HG02884 (cell line): ENCODE data around the gene MACROD2.
"Not testable (repeated sequence)": the region's sequence is repeated elsewhere in the genome, so short reads cannot be mapped to it uniquely, and the experiment has no call there.

Source experiments
- ATAC-seq: cut with Tn5 transposase; IDR thresholded peaks from one replicate; pipeline ENCODE4 v1.9.1; 2021; ENCODE audit warnings: mild to moderate bottlenecking, moderate library complexity; ENCODE audit not compliant: unreplicated experiment

Gene MACROD2

GRCh38 chr20:14245368-14245970 lies 250.2 kb downstream of the MACROD2 start:
- ATAC-seq: no peak

- ATAC-seq: no peak
Measured at GRCh38 chr20:14259689-14260088, 264.4 kb downstream of the MACROD2 start.

DNA sequence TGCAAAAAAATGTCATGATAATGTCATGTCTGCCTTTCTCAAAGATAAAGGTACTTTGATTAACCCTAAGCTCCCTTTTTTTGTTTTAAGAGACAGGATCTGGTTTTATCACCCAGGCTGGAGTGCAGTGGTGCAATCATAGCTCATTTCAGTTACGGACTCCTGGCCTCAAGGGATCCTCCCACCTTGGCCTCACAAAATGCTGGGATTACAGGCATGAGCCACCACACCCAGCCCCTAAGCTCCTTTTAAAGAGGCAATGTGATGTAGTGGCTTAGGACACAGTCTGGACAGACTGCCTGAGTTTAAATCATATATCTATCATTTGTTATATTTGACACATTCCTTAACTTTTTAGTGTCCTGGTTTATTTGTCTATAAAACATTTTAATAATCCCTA lies 265.1 kb downstream of the MACROD2 start:
- no peak for ATAC-seq

DNA sequence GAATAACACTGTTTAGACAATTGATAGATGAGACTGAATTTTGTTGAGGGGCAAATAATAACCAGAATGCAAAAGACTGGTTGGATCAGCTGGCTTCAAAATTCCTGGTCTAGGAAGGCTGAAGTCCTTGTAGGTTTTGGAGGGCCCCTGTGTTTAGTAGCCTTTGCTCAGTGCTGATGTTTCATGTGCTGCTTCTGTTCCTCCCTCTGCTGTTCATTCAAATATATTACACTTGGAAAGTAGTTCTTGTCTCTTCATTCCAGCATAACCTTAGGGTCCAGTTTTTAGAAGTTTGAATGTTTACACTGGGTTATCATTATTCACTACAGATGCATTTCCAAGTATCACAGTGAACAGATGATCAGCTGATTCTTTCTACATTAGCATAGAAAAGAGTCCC lies 269.6 kb downstream of the MACROD2 start:
- no peak for ATAC-seq

DNA sequence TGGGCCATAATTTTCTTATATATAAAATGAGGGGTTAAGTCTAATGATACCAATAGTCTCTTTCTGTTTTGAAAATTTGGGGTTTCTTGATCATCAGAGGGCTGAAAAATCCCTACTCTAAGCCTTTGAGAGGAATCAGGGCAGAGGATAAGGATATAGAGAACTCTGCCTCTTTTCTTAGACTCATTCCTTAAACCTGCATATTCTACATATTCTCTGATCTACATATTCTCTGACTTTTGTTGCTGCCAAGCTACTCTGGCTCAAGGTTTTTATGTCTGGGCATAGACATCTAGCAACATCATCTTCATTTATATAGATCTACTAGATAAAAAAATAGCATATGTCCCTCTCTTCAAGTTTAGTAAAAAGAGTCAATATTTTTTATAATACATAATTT lies 270.9 kb downstream of the MACROD2 start:
- no peak for ATAC-seq

DNA sequence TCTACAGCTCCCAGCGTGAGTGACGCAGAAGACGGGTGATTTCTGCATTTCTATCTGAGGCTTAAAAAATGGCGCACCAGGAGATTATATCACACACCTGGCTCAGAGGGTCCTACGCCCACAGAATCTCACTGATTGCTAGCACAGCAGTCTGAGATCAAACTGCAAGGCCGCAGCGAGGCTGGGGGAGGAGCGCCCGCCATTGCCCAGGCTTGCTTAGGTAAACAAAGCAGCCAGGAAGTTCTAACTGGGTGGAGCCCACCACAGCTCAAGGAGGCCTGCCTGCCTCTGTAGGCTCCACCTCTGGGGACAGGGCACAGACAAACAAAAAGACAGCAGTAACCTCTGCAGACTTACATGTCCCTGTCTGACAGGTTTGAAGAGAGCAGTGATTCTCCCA lies 275.4 kb downstream of the MACROD2 start:
- not testable (repeated sequence) for ATAC-seq

GRCh38 chr20:14282140-14282539 lies 286.8 kb downstream of the MACROD2 start:
- ATAC-seq: no peak

DNA sequence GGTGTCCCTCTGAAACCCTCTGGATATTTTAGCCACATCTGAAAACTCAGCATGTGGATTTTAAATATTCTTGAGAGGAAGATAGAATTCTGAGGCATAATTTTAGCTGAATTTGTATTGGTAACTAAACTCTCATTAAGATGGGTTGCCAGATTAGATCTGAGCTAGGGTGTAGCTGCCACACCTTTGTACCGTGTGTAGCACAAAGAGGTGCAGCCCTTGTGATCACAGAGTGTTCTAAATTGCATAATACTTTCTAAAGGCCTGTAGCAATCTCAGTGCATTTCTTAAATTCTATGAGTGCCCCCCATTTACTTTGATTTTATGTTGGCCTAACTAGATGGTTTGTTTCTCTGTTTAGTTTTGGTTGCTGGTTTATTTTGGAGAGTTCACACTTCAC lies 289.1 kb downstream of the MACROD2 start:
- ATAC-seq: no peak

DNA sequence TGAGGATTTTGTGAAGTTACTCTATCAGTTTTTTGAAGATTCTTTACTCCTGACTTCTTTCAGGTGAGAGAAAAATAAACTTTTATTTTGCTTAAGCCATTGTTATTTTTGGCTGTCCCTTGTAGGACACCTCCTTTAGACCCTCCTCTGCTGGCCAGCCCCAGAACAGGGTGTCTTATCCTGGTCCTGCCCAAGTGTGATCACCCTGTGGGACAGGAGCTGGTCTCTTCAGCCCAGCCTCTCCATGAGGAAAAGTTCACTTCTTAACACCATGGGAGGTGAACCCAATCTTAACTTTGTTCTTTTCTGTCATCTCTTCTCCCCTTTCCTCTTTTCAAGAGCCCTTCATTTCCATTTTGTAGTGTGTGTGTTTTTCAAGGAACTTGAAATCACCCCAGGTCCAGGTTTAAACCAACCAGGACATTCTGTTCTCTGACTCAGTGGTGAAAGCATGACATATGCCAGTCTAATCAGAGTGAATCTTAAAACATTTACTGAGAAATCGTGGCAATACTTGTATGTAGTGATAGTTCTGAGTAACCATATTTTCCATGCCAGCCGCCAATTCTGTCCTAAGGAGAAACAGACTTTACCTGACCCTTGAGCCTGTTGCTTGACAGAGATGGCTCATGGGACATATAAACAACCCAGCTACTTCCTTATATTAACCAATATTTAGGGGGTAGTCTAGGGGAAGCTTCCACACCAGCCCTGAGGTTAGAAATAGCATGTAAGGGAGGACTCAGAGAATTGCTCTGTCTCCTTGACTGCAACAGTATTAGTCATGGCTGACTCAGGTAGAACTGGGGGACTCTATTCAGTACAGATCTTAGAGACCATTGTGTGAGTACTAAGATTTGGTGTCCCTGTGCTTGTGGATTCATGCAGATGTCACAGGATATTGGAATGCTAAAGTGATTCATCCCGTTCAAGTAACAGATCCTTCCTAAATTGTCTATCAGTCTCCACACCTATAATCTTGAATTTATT lies 293.3 kb downstream of the MACROD2 start:
- no peak for ATAC-seq

- ATAC-seq: no peak
Measured at GRCh38 chr20:14291502-14291901, 296.2 kb downstream of the MACROD2 start.

- ATAC-seq: peak; percentile 66
Measured at GRCh38 chr20:14295238-14295637, 299.9 kb downstream of the MACROD2 start.

DNA sequence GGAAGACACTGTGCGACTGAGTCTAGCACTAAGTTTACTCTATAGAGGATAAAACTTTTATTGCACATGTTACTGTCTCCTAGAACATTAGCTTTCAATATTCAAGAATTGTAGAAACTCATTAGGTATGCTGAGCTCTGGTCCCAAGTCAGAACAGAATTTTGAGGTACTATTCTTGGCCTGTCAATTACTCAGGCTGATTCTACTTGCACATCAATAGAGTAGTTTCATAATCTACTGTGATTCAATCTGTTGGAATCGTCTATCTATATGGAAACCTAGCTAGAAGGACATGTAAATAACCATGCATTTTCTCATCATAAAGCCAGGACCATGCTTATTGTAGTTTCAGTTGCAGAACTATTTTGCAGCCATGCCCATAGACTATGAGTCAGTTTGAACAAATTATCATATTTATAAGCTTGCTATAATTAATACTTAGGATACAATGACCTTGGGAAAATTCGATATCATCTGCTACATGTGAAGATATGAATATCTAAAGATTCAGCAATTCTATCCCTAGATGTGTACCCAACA lies 300.5 kb downstream of the MACROD2 start:
- no peak for ATAC-seq

- ATAC-seq: no peak
Measured at GRCh38 chr20:14299831-14300230, 304.5 kb downstream of the MACROD2 start.

DNA sequence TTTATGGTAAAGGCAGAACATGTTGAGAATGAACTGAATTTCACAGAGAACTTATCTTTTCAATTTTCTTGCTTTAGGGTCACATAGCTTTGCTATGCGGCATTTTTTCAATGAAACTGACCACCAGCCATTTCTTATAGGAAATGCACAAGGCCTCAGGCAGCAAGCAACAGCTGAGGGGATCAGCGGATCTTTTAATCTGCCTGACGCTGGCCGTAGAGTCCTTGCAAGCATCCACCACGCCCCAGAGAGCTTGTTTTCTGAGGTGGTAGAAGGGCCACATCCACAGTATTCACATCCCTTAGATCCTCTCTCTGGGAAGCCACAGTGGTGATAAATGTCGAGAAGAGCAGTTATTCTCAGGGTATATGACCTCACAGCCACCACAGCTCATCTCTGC lies 307.8 kb downstream of the MACROD2 start:
- no peak for ATAC-seq

- no peak for ATAC-seq
Measured at GRCh38 chr20:14303651-14304050, 308.3 kb downstream of the MACROD2 start.

GRCh38 chr20:14304472-14304871 lies 309.2 kb downstream of the MACROD2 start:
- ATAC-seq: no peak

DNA sequence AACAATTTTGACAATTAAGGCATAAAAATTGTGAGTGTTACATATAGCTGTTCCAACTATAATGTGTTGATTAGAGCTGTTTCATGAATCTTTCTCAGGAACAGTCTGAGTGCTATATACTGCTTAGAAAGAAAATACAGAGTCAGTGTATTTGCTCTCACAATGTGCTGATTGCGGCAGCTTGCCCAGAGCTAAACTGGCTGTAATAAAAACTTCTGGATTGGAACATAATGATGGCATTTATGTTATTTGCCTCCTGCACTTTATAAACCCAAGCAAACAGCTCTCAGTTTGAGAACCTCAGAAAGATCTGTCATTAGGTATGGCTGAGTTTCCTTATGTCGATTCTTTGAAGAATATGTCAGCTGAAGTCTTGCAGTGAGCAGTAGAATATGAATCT lies 312.6 kb downstream of the MACROD2 start:
- no peak for ATAC-seq

GRCh38 chr20:14310977-14311627 lies 315.8 kb downstream of the MACROD2 start:
- ATAC-seq: no peak

DNA sequence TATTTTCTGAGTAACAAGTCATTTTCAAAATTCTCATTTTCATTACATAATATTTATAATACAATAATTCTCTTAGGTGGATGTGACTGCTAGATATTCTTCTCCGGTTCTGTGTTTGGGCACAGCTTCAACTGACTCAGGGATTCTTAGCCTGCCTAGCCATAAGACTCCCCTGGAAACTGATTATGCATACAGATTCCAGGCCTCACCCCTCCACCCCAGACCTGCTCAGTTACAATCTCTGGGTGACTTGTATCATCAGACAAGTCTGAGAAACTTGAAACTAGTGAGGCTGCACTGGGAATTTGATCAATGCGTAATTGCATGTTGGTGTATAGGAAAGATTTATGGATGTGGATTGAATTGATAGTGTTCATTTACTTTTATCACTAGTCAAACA lies 316.7 kb downstream of the MACROD2 start:
- ATAC-seq: no peak

DNA sequence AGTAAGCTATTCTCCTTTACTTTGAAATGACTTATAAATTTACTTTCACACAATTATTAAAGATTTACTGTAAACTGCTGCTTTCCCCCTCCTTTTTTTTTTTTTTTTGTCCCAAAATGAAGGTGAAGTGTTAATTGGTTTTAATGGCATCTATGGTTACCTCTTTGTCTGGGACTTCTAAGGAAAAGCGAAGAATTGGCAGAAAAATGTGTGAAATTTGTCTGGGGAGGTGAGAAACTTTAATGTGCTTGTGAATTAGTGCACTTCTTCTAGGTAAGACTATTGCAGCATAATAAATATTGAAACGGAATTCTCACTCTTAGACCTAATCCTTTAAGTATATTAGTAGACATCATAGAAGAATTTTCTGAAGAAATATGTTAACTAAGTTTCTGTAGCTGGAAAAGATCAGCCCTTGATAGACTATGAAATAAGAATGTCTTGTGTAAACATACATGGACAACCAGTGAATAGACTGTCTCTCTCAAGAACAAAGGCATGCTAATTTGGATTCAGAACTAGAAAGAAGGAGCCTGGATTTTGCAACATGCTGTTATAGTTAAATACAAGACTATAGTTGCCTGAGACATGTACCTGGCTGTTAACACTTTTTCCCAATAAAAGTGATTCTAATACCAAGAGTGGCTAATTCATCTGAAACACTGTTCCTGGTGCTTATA lies 318.2 kb downstream of the MACROD2 start:
- ATAC-seq: no peak

GRCh38 chr20:14319704-14320103 lies 324.4 kb downstream of the MACROD2 start:
- no peak for ATAC-seq
